Activated naive CD4-positive, alpha-beta T cell treated with anti-CD3 and anti-CD28 coated beads for 36 hours (primary cell): ENCODE results near the gene PHACTR3. TPM values are rescaled to one million over a fixed set of nuclear protein-coding genes. Genes with fewer than 3 reads are reported as not detected.

ENCODE experiments used
- CTCF ChIA-PET: fragments of 350-600 bp; sonication (Branson Sonifier 250); formaldehyde crosslinking; loops from one replicate; lab custom pipeline; 2021; ENCODE audit warnings: antibody characterized with exemption; lab: Charles Lee
- DNase-seq: peaks from one replicate; pipeline ENCODE4 v3.0.0-alpha.2; 2020
- H3K27ac Mint-ChIP-seq: one replicate; pipeline ENCODE4 v1.8.0; 2021; ENCODE audit warnings: mild to moderate bottlenecking, mixed read lengths
- H3K27me3 Mint-ChIP-seq: one replicate; pipeline ENCODE4 v1.8.0; 2021; ENCODE audit warnings: low read depth, mixed read lengths
- H3K36me3 Mint-ChIP-seq: one replicate; pipeline ENCODE4 v1.8.0; 2021; ENCODE audit warnings: low read depth, mixed read lengths
- H3K4me1 Mint-ChIP-seq: one replicate; pipeline ENCODE4 v1.8.0; 2021; ENCODE audit warnings: low read depth, mixed read lengths
- H3K4me3 Mint-ChIP-seq: one replicate; pipeline ENCODE4 v1.8.0; 2021; ENCODE audit warnings: mild to moderate bottlenecking, moderate library complexity, mixed read lengths
- H3K9me3 Mint-ChIP-seq: one replicate; pipeline ENCODE4 v1.8.0; 2021; ENCODE audit warnings: mixed read lengths
- intact Hi-C: fragments of 100-400 bp; cut with micrococcal nuclease; formaldehyde crosslinking; loops from one replicate; pipeline ENCODE4 v1.15.1; 2023
- total RNA-seq, 2 experiments: library from RNA; stranded (reverse); gene quantifications; one replicate each; pipeline ENCODE4 v1.2.3, GENCODE V29; 2021

The PHACTR3 gene
- total RNA-seq, 2 experiments from 2014 or later: not detected

DNA sequence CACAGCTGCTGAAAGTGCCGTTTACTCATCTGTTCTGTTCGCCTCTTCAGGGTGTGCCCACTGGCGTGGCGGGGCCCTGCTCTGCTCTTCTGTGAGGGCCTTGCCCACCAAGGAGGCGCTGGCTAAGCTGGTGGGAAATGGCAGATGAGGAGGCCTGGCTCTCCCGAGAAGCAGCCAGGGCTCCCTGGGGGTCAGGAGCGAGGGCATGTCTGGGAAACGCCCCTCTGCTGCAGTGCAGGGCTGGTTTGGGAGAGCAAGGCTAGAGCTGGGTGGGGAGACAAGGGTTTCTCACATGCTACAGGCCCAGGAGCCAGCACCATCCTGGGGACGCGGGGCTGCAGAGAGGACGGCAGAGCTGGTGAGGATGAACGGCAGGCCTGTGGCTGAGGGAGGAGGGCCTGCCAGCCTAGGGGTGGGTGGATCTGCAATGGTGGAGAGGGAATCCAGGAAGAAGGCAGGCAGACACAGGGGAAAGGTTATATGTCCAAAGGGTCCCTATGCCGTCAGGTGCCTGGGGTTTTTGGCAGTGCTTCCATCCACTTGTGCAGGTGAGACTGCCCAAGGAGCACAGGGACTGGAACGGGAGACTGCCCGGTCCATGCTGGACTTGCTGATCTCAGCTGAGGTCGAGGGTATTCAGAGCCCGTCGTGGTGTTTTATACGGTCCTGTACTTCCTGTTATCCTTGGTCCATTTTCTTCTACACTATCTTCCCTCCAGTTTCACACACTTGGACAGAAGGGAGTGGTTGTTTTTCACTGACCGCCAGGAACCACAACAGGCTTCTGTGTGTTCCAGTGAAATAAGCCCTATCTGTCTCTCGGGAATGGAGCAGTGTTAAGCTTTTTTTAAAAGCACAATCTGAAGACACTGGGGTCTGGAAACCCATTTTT is 209.9 kb downstream of the PHACTR3 start:
- no peak overlapping the region for H3K4me3 Mint-ChIP-seq
- H3K27me3 Mint-ChIP-seq: peaks cover 7% of the 10 kb centered on the region
- no peaks in the 10 kb centered on the region for H3K36me3 Mint-ChIP-seq
- H3K4me1 Mint-ChIP-seq: no peaks in the 10 kb centered on the region
- intact Hi-C loops: no loop called here
- no peak overlapping the region for H3K27ac Mint-ChIP-seq
- no peaks in the 10 kb centered on the region for H3K9me3 Mint-ChIP-seq
- DNase-seq: no peak
- CTCF ChIA-PET: no interaction called here

- Mint-ChIP-seq H3K36me3 (no peaks in the 10 kb centered on the region), H3K27ac (no peak overlapping the region), H3K4me3 (no peak overlapping the region), H3K4me1 (no peaks in the 10 kb centered on the region), H3K27me3 (peaks cover 7% of the 10 kb centered on the region), H3K9me3 (no peaks in the 10 kb centered on the region)
- intact Hi-C loops: no loop called here
- CTCF ChIA-PET: no interaction called here
- no peak for DNase-seq
Observed at GRCh38 chr20:59814840-59815340, 210.6 kb downstream of the PHACTR3 start.

DNA sequence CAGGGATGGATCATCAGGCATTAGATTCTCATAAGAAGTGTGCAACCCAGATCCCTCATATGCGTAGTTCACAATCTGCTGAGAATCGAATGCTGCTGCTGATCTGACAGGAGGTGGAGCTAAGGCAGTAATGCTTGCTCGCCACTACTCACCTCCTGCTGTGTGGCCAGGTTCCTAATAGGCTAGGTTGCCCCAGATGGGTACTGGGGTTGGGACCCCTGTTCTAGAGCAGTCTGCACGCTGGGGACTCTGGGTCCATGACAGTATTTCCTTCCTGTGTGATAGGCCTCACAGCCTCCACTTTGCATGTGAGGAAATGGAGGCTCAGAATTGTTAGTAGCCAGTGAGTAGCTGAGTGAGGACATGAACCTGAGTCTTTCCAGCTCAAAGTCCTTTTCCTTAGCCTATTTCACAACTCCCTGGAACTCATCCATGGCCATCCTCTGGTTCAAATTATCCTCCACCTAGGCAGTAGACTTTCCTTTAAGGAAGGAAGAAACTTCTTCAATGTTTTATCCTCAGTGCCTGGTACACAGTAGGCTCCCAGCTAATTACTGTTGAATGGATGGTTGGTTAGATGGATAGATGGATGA is 211.9 kb downstream of the PHACTR3 start:
- Mint-ChIP-seq H3K4me3 (no peak overlapping the region), H3K27me3 (peaks cover 9% of the 10 kb centered on the region), H3K9me3 (no peaks in the 10 kb centered on the region), H3K36me3 (no peaks in the 10 kb centered on the region), H3K27ac (no peak overlapping the region), H3K4me1 (no peaks in the 10 kb centered on the region)
- CTCF ChIA-PET: no interaction called here
- no peak for DNase-seq
- intact Hi-C loops: no loop called here

- Mint-ChIP-seq H3K27me3 (peaks cover 9% of the 10 kb centered on the region), H3K4me1 (no peaks in the 10 kb centered on the region), H3K27ac (no peak overlapping the region), H3K9me3 (no peaks in the 10 kb centered on the region), H3K36me3 (no peaks in the 10 kb centered on the region), H3K4me3 (no peak overlapping the region)
- CTCF ChIA-PET: no interaction called here
- intact Hi-C loops: no loop called here
- no peak for DNase-seq
Observed at GRCh38 chr20:59817406-59817805, 213.1 kb downstream of the PHACTR3 start.

DNA sequence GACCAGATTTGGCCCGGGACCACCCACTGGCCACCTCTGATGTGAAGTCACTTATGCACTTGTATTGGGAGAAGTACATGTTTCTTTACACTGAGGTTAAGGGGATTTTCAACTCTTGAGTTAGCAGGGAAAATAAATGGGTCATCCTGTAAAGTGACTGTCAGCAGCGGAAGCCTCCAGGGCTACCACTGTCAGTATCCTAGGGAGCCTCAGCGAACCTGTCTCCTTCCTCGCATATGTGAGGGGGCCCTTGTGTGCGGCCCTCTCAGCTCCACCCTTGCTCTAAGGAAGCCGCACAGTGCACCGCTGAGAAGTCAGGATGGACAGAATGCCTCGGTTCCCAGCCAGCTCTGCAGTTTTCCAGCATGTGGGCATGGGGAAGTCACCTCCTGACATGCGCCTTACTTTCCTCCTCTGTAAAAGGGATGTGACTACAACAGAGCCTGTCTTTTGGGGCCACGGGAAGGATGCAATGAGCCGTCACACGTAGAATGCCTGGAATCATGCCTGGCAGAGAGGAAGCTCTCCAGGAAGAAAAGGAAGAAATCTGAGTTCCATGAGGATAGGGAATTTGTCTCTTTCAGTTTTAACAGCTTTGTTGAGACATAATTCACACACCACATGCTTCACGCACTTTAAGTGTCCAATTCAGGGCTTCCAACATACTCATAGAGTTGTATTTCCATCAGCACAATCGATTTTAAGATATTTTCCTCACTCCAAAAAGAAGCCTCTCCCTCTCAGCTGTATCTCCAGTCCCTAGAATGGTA is 213.7 kb downstream of the PHACTR3 start:
- CTCF ChIA-PET: no interaction called here
- Mint-ChIP-seq H3K36me3 (no peaks in the 10 kb centered on the region), H3K27me3 (peaks cover 9% of the 10 kb centered on the region), H3K9me3 (no peaks in the 10 kb centered on the region), H3K4me1 (no peaks in the 10 kb centered on the region), H3K27ac (no peak overlapping the region), H3K4me3 (no peak overlapping the region)
- intact Hi-C loops: no loop called here
- DNase-seq: no peak

- CTCF ChIA-PET: no interaction called here
- Mint-ChIP-seq H3K36me3 (no peaks in the 10 kb centered on the region), H3K27me3 (peaks cover 9% of the 10 kb centered on the region), H3K4me3 (no peak overlapping the region), H3K27ac (no peak overlapping the region), H3K9me3 (no peaks in the 10 kb centered on the region), H3K4me1 (no peaks in the 10 kb centered on the region)
- DNase-seq: no peak
- intact Hi-C loops: no loop called here
Observed at GRCh38 chr20:59818911-59819310, 214.6 kb downstream of the PHACTR3 start.

DNA sequence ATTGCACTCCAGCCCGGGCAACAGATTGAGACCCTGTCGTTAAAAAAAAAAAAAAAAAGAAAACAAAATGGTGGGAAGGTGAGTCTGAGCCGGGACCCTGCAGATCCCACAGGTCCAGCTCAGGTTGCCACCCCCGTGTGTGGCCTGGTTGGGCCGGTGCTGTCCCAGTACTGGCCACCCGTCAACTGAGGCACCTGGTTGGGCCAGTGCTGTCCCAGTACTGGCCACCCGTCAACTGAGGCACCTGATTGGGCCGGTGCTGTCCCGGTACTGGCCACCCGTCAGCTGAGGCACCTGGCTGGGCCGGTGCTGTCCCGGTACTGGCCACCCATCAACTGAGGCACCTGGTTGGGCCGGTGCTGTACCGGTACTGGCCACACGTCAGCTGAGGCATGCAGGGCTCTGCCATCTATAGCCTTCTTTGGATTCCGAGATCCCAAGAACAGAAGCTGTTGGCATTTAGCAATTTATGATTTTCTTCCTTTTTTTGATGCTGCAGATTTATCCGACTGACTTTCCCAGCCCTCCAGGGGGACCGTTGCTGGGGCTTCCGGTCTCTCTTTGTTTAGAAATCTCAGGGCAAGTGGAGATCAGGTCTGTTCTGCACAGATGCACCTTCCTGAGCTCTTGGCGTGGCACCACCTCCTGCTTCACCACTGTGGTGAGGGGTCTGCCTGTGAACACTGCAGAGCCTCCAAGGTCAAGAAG is 215.3 kb downstream of the PHACTR3 start:
- H3K27ac Mint-ChIP-seq: no peak overlapping the region
- CTCF ChIA-PET: no interaction called here
- H3K4me1 Mint-ChIP-seq: no peaks in the 10 kb centered on the region
- intact Hi-C loops: no loop called here
- no peak overlapping the region for H3K4me3 Mint-ChIP-seq
- H3K36me3 Mint-ChIP-seq: no peaks in the 10 kb centered on the region
- H3K9me3 Mint-ChIP-seq: no peaks in the 10 kb centered on the region
- no peak for DNase-seq
- H3K27me3 Mint-ChIP-seq: peaks cover 9% of the 10 kb centered on the region

GRCh38 chr20:59820204-59821041 is 216.1 kb downstream of the PHACTR3 start:
- Mint-ChIP-seq H3K27me3 (peaks cover 9% of the 10 kb centered on the region), H3K36me3 (no peaks in the 10 kb centered on the region), H3K9me3 (no peaks in the 10 kb centered on the region), H3K4me3 (no peak overlapping the region), H3K27ac (no peak overlapping the region), H3K4me1 (no peaks in the 10 kb centered on the region)
- CTCF ChIA-PET: no interaction called here
- DNase-seq: no peak
- intact Hi-C loops: no loop called here

DNA sequence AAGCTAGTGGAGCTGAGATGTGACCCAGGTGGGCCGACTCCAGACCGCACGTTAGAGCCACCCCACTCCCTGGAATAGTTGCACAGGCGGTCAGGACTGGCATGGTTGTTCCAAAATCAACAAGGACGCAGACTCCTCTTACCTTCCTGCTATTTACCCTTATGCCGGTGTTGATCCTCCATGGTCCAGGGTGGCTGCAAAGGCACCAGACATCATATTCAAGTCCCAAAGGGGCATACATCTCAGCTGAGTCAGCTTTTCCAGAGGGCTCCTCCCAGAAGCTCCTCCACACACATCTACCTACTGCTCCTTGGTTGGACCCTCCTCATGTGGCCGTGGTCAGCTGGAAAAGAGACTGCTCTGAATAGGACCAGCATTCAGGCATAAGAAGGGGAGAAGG is 216.9 kb downstream of the PHACTR3 start:
- Mint-ChIP-seq H3K27me3 (peaks cover 9% of the 10 kb centered on the region), H3K27ac (no peak overlapping the region), H3K36me3 (no peaks in the 10 kb centered on the region), H3K9me3 (no peaks in the 10 kb centered on the region), H3K4me1 (no peaks in the 10 kb centered on the region), H3K4me3 (no peak overlapping the region)
- CTCF ChIA-PET: no interaction called here
- intact Hi-C loops: no loop called here
- no peak for DNase-seq

GRCh38 chr20:59821788-59822187 is 217.4 kb downstream of the PHACTR3 start:
- H3K9me3 Mint-ChIP-seq: no peaks in the 10 kb centered on the region
- no peak overlapping the region for H3K27ac Mint-ChIP-seq
- no peak overlapping the region for H3K4me3 Mint-ChIP-seq
- DNase-seq: no peak
- H3K36me3 Mint-ChIP-seq: no peaks in the 10 kb centered on the region
- H3K4me1 Mint-ChIP-seq: no peaks in the 10 kb centered on the region
- intact Hi-C loops: no loop called here
- peaks cover 9% of the 10 kb centered on the region for H3K27me3 Mint-ChIP-seq
- CTCF ChIA-PET: interaction anchor here (0.6 kb wide), 1 partner anchor 240 kb away, joined by 3 read pairs; no protein-coding TSS in a partner anchor

GRCh38 chr20:59822291-59823029 is 218.1 kb downstream of the PHACTR3 start:
- no peaks in the 10 kb centered on the region for H3K36me3 Mint-ChIP-seq
- DNase-seq: no peak
- H3K27me3 Mint-ChIP-seq: peaks cover 8% of the 10 kb centered on the region
- CTCF ChIA-PET: interaction anchor here (0.6 kb wide), 1 partner anchor 241 kb away, joined by 3 read pairs; no protein-coding TSS in a partner anchor
- intact Hi-C loops: no loop called here
- no peak overlapping the region for H3K27ac Mint-ChIP-seq
- H3K4me1 Mint-ChIP-seq: no peaks in the 10 kb centered on the region
- H3K9me3 Mint-ChIP-seq: no peaks in the 10 kb centered on the region
- H3K4me3 Mint-ChIP-seq: no peak overlapping the region
